ENCODE measurements around the gene NEDD9.

DNA sequence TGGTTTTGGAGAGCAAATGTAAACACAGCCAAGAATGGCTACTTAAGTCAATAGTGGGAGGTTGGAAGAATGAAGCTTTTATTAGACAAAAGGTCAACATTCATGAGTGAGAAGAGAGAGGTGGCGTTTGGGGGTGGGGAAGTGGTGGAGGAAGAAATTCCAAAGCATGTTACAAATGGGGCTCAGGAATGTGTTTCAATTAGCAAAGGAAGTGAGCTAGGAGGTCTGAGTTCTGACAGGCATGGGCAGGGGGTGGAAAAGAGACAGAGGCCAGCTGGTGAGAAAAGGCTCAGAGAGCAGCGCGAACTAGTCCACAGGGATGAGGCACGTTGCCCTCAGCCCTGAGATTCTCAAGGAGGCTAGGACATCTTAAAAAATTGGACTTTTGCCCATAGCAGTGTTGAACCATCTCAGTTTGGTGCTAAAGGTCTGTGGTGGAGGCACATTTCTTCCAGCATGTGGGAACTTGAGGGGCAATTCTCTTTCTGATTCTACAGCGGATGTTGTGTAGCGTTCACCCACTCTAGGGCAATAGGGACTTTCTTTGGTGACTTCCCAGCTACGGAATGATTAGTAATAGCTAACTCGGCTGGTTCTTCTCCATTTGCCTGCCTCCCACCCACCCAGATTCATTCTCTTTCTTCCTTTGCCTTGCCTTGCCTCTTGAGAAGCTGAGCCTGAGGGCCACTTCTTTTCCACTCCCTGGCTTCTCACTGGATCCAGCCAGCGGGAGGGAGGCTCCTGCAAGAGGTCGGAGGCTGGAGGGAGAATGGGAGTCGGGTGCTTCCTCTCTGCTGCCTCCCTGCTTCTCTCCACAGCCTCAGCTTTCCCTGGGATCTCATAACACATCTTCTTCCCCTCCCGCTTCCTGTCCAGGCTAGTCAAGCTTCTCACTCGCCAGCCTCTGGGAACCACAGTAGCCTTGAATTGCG is 45.1 kb upstream of the NEDD9 start:
- TF ChIP-seq, protein P1, sequence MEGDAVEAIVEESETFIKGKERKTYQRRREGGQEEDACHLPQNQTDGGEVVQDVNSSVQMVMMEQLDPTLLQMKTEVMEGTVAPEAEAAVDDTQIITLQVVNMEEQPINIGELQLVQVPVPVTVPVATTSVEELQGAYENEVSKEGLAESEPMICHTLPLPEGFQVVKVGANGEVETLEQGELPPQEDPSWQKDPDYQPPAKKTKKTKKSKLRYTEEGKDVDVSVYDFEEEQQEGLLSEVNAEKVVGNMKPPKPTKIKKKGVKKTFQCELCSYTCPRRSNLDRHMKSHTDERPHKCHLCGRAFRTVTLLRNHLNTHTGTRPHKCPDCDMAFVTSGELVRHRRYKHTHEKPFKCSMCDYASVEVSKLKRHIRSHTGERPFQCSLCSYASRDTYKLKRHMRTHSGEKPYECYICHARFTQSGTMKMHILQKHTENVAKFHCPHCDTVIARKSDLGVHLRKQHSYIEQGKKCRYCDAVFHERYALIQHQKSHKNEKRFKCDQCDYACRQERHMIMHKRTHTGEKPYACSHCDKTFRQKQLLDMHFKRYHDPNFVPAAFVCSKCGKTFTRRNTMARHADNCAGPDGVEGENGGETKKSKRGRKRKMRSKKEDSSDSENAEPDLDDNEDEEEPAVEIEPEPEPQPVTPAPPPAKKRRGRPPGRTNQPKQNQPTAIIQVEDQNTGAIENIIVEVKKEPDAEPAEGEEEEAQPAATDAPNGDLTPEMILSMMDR (IDR thresholded peaks at IDR 0.05; ENCODE audit: low read length), result no peak
- no peak for TF ChIP-seq EZH2 (IDR thresholded peaks at IDR 0.05; ENCODE audit: borderline replicate concordance, low read length)

All from OCI-LY1 (cell line).